Measurements from ENCODE around the gene ATP1A4. TPM values are rescaled to one million over a fixed set of nuclear protein-coding genes. Genes with fewer than 3 reads are reported as not detected.

The ATP1A4 gene
- total and polyA plus RNA-seq, 7 donors = 0.03 to 2.0 (median 0.26) TPM

DNA sequence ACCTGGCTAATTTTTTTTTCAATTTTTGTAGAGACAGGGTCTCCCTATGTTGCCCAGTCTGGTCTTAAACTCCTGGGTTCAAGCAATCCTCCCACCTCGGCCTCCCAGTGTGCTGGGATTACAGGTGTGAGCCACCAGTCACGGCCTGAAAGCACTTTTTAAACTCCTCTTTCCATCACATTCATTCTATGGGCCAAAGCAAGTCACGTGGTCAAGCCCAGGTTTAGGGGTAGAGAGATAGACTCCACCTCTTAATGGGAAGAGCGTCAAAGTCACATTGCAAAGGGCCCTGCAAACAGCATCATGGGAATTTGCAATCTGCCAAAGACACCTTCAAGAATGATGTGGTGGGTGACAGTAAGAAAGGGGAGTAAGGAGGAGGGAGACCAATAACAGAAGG lies 7.1 kb downstream of the ATP1A4 start:
- no peaks in the 10 kb centered on the region for H3K27me3 ChIP-seq (ENCODE audit: insufficient read depth in 3 of 3, low read length in 2 of 3)
- intact Hi-C loops (cut with DNase I) = loop anchor here in 1 of 2 donors (5.0 kb wide), 1 partner anchor 56 kb away; no protein-coding TSS in a partner anchor
- no peaks in the 10 kb centered on the region for H3K9me3 ChIP-seq
- no peak for ATAC-seq
- H3K4me3 ChIP-seq = no peak overlapping the region
- WGBS, 3 donors = 88 to 91% (median 89%) methylated on average over 4 of the region's 4 CpGs
- no peak overlapping the region for H3K27ac ChIP-seq
- TF ChIP-seq, protein P1, sequence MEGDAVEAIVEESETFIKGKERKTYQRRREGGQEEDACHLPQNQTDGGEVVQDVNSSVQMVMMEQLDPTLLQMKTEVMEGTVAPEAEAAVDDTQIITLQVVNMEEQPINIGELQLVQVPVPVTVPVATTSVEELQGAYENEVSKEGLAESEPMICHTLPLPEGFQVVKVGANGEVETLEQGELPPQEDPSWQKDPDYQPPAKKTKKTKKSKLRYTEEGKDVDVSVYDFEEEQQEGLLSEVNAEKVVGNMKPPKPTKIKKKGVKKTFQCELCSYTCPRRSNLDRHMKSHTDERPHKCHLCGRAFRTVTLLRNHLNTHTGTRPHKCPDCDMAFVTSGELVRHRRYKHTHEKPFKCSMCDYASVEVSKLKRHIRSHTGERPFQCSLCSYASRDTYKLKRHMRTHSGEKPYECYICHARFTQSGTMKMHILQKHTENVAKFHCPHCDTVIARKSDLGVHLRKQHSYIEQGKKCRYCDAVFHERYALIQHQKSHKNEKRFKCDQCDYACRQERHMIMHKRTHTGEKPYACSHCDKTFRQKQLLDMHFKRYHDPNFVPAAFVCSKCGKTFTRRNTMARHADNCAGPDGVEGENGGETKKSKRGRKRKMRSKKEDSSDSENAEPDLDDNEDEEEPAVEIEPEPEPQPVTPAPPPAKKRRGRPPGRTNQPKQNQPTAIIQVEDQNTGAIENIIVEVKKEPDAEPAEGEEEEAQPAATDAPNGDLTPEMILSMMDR (IDR thresholded peaks at IDR 0.05) = no peak
- no peaks in the 10 kb centered on the region for H3K36me3 ChIP-seq (ENCODE audit: insufficient read depth in 1 of 2, low read depth in 1 of 2)
- no peaks in the 10 kb centered on the region for H3K4me1 ChIP-seq
- DNase-seq = no peak

DNA sequence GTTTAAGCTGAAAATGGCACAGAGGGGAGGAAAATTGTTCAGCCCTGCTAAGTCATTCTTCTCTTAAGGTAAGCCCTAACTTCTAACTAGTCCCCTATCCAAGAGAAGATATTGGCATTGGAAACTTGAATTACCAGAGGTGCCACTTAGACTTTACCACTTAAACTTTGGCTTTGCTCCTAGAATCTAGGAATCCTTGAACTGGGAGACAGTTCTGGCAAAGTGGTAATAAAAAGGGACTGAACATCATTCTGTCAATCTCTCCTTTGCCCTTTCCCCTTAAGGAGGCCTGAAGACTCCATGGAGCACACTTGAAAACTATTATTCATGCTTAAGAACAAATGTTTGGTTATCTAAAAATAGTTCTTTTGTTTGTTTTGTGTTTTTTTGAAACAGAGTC lies 8.4 kb downstream of the ATP1A4 start:
- DNase-seq (no peak), ATAC-seq (no peak)
- TF ChIP-seq, protein P1 (IDR thresholded peaks at IDR 0.05) = no peak
- H3K4me3 ChIP-seq = no peak overlapping the region
- no peaks in the 10 kb centered on the region for H3K36me3 ChIP-seq (ENCODE audit: insufficient read depth in 1 of 2, low read depth in 1 of 2)
- no peak overlapping the region for H3K27ac ChIP-seq
- no peaks in the 10 kb centered on the region for H3K9me3 ChIP-seq
- H3K27me3 ChIP-seq (ENCODE audit: insufficient read depth in 3 of 3, low read length in 2 of 3) = no peaks in the 10 kb centered on the region
- H3K4me1 ChIP-seq = no peaks in the 10 kb centered on the region
- intact Hi-C loops (cut with DNase I) = loop anchor here in 1 of 2 donors (5.0 kb wide), 1 partner anchor 58 kb away; no protein-coding TSS in a partner anchor

DNA sequence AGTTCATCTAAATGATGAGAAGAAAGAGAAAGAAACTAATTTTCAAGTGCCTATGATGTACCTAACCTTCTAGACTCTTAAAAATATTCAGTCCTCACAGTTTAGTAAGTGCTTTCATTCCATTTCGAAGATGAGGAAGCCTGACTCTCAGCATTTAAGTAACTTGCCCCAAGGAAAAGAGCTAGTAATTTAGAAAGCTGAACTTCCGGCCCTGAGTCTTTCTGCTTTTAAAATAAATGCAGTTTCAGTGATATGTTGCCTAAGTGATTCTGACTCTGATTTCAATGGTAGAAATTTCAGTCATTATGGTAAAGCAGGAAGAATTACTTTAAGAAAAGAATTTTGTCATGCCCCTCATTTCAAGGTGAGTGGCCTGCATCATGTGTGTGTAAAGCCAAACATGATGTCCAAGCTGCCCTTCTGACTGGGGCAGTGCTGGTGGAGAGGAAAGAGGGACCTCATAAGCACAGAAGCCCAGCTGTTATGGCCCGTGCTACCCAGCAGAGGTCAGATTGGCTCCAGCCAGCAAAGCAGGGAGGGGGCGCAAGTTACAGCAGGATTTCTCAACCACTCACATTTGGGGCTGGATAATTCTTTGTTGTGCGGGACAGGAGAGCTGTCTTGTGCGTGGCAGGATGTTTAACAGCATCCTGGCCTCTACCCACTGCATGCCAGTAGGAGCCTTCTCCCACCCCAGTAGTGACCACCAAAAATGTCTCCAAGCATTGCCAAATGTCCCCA lies 10.7 kb downstream of the ATP1A4 start:
- Histone ChIP-seq H3K4me3 (no peak overlapping the region), H3K27ac (no peak overlapping the region), H3K27me3 (ENCODE audit: insufficient read depth in 3 of 3, low read length in 2 of 3) (no peaks in the 10 kb centered on the region), H3K9me3 (no peaks in the 10 kb centered on the region), H3K36me3 (ENCODE audit: insufficient read depth in 1 of 2, low read depth in 1 of 2) (no peaks in the 10 kb centered on the region), H3K4me1 (no peaks in the 10 kb centered on the region)
- no peak for DNase-seq
- peak; percentile 74 to 81 (median 79) for ATAC-seq
- intact Hi-C loops (cut with DNase I) = no loop called here
- WGBS, 3 donors = 47 to 65% (median 47%) methylated on average over 6 of the region's 6 CpGs
- TF ChIP-seq, protein P1 (IDR thresholded peaks at IDR 0.05) = peak; percentile 53

DNA sequence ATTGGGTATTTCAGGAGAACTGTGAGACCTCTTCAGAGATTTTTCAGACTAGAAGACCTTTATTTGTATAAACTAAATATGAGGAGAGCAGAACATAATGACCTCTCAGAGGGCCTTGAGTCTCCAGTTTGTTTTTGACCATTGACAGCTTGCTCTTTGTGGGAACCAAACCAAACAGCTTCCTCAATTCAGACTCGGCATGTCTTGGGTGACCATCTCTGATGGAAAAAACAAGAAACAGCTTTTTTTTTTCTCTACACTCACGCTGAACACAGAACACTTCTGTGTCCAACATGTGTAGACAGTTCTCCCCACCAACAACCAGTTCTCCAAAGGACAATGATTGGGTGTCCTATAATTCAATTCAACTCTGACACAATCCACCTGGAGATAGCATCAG lies 11.5 kb downstream of the ATP1A4 start:
- WGBS, 3 donors = 80 to 93% (median 81%) methylated on average over 2 of the region's 2 CpGs
- no peak for DNase-seq
- Histone ChIP-seq H3K27ac (no peak overlapping the region), H3K27me3 (ENCODE audit: insufficient read depth in 3 of 3, low read length in 2 of 3) (no peaks in the 10 kb centered on the region), H3K9me3 (no peaks in the 10 kb centered on the region), H3K4me3 (no peak overlapping the region), H3K36me3 (ENCODE audit: insufficient read depth in 1 of 2, low read depth in 1 of 2) (no peaks in the 10 kb centered on the region), H3K4me1 (no peaks in the 10 kb centered on the region)
- intact Hi-C loops (cut with DNase I) = no loop called here
- ATAC-seq = no peak
- TF ChIP-seq, protein P1 (IDR thresholded peaks at IDR 0.05) = no peak

DNA sequence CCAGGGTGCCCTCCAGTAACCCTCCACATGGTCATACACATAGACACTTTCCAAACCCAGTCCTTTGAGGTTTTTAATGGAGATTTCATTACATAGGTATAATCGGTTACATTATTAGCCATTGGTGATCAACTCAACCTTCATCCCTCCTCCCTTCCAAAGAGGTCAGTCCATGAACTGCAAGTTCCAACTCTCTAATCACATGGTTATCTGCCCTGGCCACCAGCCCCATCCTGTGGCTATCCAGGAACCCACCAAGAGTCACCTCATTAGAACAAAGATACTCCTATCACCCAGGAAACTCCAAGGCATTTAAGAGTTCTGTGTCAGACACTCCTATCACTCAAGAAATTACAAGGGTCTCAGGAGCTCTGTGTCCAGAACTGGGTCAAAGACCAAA lies 12.2 kb downstream of the ATP1A4 start:
- H3K4me3 ChIP-seq = no peak overlapping the region
- no peaks in the 10 kb centered on the region for H3K4me1 ChIP-seq
- H3K9me3 ChIP-seq = no peaks in the 10 kb centered on the region
- ATAC-seq = peak in 3 of 4 donors; percentile 50 to 78 (median 75)
- WGBS, 3 donors = 92 to 95% (median 95%) methylated on average over 1 of the region's 1 CpG
- no peaks in the 10 kb centered on the region for H3K27me3 ChIP-seq (ENCODE audit: insufficient read depth in 3 of 3, low read length in 2 of 3)
- intact Hi-C loops (cut with DNase I) = no loop called here
- no peak overlapping the region for H3K27ac ChIP-seq
- TF ChIP-seq, protein P1 (IDR thresholded peaks at IDR 0.05) = no peak
- no peaks in the 10 kb centered on the region for H3K36me3 ChIP-seq (ENCODE audit: insufficient read depth in 1 of 2, low read depth in 1 of 2)
- DNase-seq = no peak

All from psoas muscle (tissue), 8 donors.